ENCODE measurements around the gene KL. TPM values are rescaled to one million over a fixed set of nuclear protein-coding genes. Genes with fewer than 3 reads are reported as not detected.

Gene KL
- total RNA-seq, 1 experiment from 2014 or later: 0.28 TPM

DNA sequence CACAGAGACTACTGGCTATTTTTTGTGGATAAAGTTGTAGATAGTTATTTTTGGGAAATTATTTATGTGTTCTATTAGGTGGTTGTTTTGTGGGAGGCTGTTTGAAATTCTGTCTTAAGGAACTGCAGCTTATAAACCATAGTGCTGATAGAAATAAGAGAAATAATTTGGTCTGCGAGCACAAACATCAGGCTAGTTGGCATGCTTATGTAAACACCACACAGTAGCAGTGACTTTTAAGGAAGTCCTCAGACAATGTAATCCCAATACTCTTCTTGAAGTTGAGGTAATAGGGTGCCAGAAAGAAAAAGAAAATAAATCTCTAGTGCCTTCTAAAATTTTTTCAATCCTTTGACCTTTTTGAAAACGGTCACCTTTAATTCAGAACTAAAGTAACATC is 23.9 kb downstream of the KL start:
- TF ChIP-seq SIN3A (IDR thresholded peaks at IDR 0.05; ENCODE audit: borderline replicate concordance, insufficient read depth, low read depth, low read length): no peak
- TF ChIP-seq, protein P1, sequence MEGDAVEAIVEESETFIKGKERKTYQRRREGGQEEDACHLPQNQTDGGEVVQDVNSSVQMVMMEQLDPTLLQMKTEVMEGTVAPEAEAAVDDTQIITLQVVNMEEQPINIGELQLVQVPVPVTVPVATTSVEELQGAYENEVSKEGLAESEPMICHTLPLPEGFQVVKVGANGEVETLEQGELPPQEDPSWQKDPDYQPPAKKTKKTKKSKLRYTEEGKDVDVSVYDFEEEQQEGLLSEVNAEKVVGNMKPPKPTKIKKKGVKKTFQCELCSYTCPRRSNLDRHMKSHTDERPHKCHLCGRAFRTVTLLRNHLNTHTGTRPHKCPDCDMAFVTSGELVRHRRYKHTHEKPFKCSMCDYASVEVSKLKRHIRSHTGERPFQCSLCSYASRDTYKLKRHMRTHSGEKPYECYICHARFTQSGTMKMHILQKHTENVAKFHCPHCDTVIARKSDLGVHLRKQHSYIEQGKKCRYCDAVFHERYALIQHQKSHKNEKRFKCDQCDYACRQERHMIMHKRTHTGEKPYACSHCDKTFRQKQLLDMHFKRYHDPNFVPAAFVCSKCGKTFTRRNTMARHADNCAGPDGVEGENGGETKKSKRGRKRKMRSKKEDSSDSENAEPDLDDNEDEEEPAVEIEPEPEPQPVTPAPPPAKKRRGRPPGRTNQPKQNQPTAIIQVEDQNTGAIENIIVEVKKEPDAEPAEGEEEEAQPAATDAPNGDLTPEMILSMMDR (IDR thresholded peaks at IDR 0.05): no peak
- no peak for TF ChIP-seq TCF7L2 (IDR thresholded peaks at IDR 0.05; ENCODE audit: low read depth, low read length)
- TF ChIP-seq POLR2AphosphoS5 (IDR thresholded peaks at IDR 0.05; ENCODE audit: low read depth, low read length): no peak
- TF ChIP-seq, protein P2, sequence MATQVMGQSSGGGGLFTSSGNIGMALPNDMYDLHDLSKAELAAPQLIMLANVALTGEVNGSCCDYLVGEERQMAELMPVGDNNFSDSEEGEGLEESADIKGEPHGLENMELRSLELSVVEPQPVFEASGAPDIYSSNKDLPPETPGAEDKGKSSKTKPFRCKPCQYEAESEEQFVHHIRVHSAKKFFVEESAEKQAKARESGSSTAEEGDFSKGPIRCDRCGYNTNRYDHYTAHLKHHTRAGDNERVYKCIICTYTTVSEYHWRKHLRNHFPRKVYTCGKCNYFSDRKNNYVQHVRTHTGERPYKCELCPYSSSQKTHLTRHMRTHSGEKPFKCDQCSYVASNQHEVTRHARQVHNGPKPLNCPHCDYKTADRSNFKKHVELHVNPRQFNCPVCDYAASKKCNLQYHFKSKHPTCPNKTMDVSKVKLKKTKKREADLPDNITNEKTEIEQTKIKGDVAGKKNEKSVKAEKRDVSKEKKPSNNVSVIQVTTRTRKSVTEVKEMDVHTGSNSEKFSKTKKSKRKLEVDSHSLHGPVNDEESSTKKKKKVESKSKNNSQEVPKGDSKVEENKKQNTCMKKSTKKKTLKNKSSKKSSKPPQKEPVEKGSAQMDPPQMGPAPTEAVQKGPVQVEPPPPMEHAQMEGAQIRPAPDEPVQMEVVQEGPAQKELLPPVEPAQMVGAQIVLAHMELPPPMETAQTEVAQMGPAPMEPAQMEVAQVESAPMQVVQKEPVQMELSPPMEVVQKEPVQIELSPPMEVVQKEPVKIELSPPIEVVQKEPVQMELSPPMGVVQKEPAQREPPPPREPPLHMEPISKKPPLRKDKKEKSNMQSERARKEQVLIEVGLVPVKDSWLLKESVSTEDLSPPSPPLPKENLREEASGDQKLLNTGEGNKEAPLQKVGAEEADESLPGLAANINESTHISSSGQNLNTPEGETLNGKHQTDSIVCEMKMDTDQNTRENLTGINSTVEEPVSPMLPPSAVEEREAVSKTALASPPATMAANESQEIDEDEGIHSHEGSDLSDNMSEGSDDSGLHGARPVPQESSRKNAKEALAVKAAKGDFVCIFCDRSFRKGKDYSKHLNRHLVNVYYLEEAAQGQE (IDR thresholded peaks at IDR 0.05; ENCODE audit: insufficient read depth in 1 of 2, low read depth in 2 of 2, low read length in 1 of 2): no peak
- Histone ChIP-seq H3K27me3 (ENCODE audit: control insufficient read depth, insufficient read depth, low read length) (no peaks in the 10 kb centered on the region), H3K27ac (ENCODE audit: low read length) (no peak overlapping the region), H3K9me3 (ENCODE audit: control insufficient read depth, insufficient read depth, low read depth, low read length) (no peaks in the 10 kb centered on the region), H3K4me3 (ENCODE audit: low read depth in 2 of 2, low read length in 2 of 2) (no peak overlapping the region), H3K4me1 (ENCODE audit: control insufficient read depth, insufficient read depth, low read length) (no peaks in the 10 kb centered on the region; the same call in 1 of the 2 replicates), H3K36me3 (ENCODE audit: control insufficient read depth, insufficient read depth, low read length) (no peaks in the 10 kb centered on the region)
- intact Hi-C loops (cut with micrococcal nuclease; ENCODE audit: unreplicated experiment): no loop called here
- DNase-seq (ENCODE audit: low read depth, low spot score): no peak
- POLR2A ChIA-PET: no interaction called here
- CTCF ChIA-PET: no interaction called here
- ATAC-seq: no peak
- in situ Hi-C loops (cut with HindIII; ENCODE audit: low pct_unique_long_range_greater_than_20kb, low sequenced_read_pairs): no loop called here
- BruUV-seq (replicated peaks): no TSS peak

DNA sequence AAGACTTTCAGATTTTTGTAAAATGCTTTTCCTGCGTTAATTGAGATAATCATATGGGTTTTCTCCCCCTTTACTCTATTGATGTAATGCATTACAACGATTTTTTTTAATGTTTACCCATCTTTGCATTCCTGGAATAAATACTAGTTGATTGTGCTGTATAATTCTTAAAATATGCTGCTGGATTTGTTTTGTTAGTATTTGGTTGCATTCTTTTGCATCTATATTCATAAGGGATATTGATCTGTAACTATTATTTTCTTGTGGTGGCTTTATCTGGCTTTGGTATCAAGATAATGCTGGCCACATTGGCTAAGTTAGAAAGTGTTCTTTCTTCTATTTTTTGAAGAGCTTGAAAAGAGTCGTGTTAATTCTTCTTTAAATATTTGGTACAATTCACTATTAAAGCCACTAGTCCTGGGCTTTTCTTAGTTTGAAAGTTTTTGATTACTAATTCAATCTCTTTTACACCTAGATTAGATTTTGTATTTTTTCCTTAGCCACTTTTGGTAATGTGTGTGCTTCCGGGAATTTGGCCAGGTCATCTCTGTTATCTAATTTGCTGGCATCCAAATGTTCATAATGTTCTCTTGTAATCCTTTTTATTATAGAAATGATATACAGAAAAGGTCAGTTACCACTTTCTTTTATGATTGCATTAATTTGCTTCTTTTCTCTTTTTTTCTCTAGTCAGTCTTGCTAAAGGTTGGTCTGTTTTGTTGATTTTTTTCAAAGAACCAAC is 29.8 kb downstream of the KL start:
- DNase-seq (ENCODE audit: low read depth, low spot score): no peak
- in situ Hi-C loops (cut with HindIII; ENCODE audit: low pct_unique_long_range_greater_than_20kb, low sequenced_read_pairs): no loop called here
- TF ChIP-seq, protein P2 (IDR thresholded peaks at IDR 0.05; ENCODE audit: insufficient read depth in 1 of 2, low read depth in 2 of 2, low read length in 1 of 2): no peak
- TF ChIP-seq, protein P1 (IDR thresholded peaks at IDR 0.05): no peak
- TF ChIP-seq SIN3A (IDR thresholded peaks at IDR 0.05; ENCODE audit: borderline replicate concordance, insufficient read depth, low read depth, low read length) (no peak), TCF7L2 (IDR thresholded peaks at IDR 0.05; ENCODE audit: low read depth, low read length) (no peak), POLR2AphosphoS5 (IDR thresholded peaks at IDR 0.05; ENCODE audit: low read depth, low read length) (no peak)
- no TSS peak for BruUV-seq (replicated peaks)
- Histone ChIP-seq H3K36me3 (ENCODE audit: control insufficient read depth, insufficient read depth, low read length) (no peaks in the 10 kb centered on the region), H3K27me3 (ENCODE audit: control insufficient read depth, insufficient read depth, low read length) (no peaks in the 10 kb centered on the region), H3K4me1 (ENCODE audit: control insufficient read depth, insufficient read depth, low read length) (no peaks in the 10 kb centered on the region; the same call in 1 of the 2 replicates), H3K9me3 (ENCODE audit: control insufficient read depth, insufficient read depth, low read depth, low read length) (no peaks in the 10 kb centered on the region), H3K27ac (ENCODE audit: low read length) (no peak overlapping the region; the same call in 1 of the 2 replicates), H3K4me3 (ENCODE audit: low read depth in 2 of 2, low read length in 2 of 2) (no peak overlapping the region)
- ATAC-seq: no peak
- ChIA-PET CTCF (no interaction called here), POLR2A (no interaction called here)
- intact Hi-C loops (cut with micrococcal nuclease; ENCODE audit: unreplicated experiment): no loop called here

Data from Panc1 (cell line).